ENCODE data around the gene BST2.

- TF ChIP-seq CTCF (IDR thresholded peaks at IDR 0.05) (no peak), ZBTB33 (IDR thresholded peaks at IDR 0.05; ENCODE audit: borderline replicate concordance, low read depth) (no peak), USF2 (IDR thresholded peaks at IDR 0.05; ENCODE audit: borderline replicate concordance, low read depth, low read length) (no peak), ELF1 (IDR thresholded peaks at IDR 0.05) (no peak), CHD2 (IDR thresholded peaks at IDR 0.05; ENCODE audit: low read length, partially characterized antibody) (no peak), RXRA (IDR thresholded peaks at IDR 0.05; ENCODE audit: borderline replicate concordance, low read depth) (no peak), FOXM1 (IDR thresholded peaks at IDR 0.05; ENCODE audit: low read depth) (no peak), JUND (IDR thresholded peaks at IDR 0.05) (no peak)
These were observed 30.9 kb upstream of the BST2 start for GRCh38 chr19:17436094-17436873.
